Left lobe of liver (tissue), 2 donors: ENCODE results near the gene S1PR4. TPM values are rescaled to one million over a fixed set of nuclear protein-coding genes. Genes with fewer than 3 reads are reported as not detected.
"Not testable (repeated sequence)": the region's sequence is repeated elsewhere in the genome, so short reads cannot be mapped to it uniquely, and the experiment has no call there.

Source experiments
- ATAC-seq: fragments of 200-7000 bp; cut with Tn5 transposase; one replicate; pipeline ENCODE4 v1.9.1; 2020; ENCODE audit warnings: mild to moderate bottlenecking, moderate library complexity
- DNase-seq: peaks from one replicate; pipeline ENCODE4 v3.0.0-alpha.2; 2020; ENCODE audit warnings: low spot score
- total RNA-seq: library from RNA; stranded (reverse); gene quantifications from one replicate; pipeline ENCODE4 v1.2.1, GENCODE V29; 2021
- donor health status: DM: no; HTN: no; CAD: no; lungs with moderate emphysema.
- donor health status: DM: no; HTN: yes; CAD: no.

The S1PR4 gene
- total RNA-seq, 1 donor from 2014 or later, result 0.70 TPM

GRCh38 chr19:3151563-3152418 is 26.8 kb upstream of the S1PR4 start:
- DNase-seq (no peak), ATAC-seq (no peak)

GRCh38 chr19:3152419-3152780 is 26.2 kb upstream of the S1PR4 start:
- DNase-seq (no peak), ATAC-seq (no peak)

GRCh38 chr19:3153286-3154230 is 25.0 kb upstream of the S1PR4 start:
- ATAC-seq, result no peak
- DNase-seq, result no peak

- ATAC-seq, DNase-seq: not testable (repeated sequence)
Measured at GRCh38 chr19:3154447-3154846, 24.1 kb upstream of the S1PR4 start.

GRCh38 chr19:3154957-3155736 is 23.4 kb upstream of the S1PR4 start:
- no peak for DNase-seq
- ATAC-seq, result peak; percentile 54

- ATAC-seq (no peak), DNase-seq (no peak)
Measured at GRCh38 chr19:3157096-3157845, 21.3 kb upstream of the S1PR4 start.

- DNase-seq, result no peak
- ATAC-seq, result no peak
Measured at GRCh38 chr19:3159565-3159964, 19.0 kb upstream of the S1PR4 start.

- DNase-seq, result no peak
- ATAC-seq, result no peak
Measured at GRCh38 chr19:3160219-3160618, 18.4 kb upstream of the S1PR4 start.

GRCh38 chr19:3161453-3161852 is 17.1 kb upstream of the S1PR4 start:
- DNase-seq (no peak), ATAC-seq (no peak)

GRCh38 chr19:3162418-3163229 is 15.9 kb upstream of the S1PR4 start:
- peak; percentile 14 for ATAC-seq
- no peak for DNase-seq

- DNase-seq, result peak; percentile 66
- ATAC-seq, result peak; percentile 97
Measured at GRCh38 chr19:3163230-3163886, 15.2 kb upstream of the S1PR4 start.

GRCh38 chr19:3163943-3164342 is 14.6 kb upstream of the S1PR4 start:
- DNase-seq, result no peak
- no peak for ATAC-seq

GRCh38 chr19:3167533-3168272 is 10.9 kb upstream of the S1PR4 start:
- ATAC-seq, result no peak
- no peak for DNase-seq

GRCh38 chr19:3171894-3172672 is 6.5 kb upstream of the S1PR4 start:
- ATAC-seq (no peak), DNase-seq (no peak)

- DNase-seq, ATAC-seq: not testable (repeated sequence)
Measured at GRCh38 chr19:3172673-3173000, 5.9 kb upstream of the S1PR4 start.

- DNase-seq (no peak), ATAC-seq (no peak)
Measured at GRCh38 chr19:3175781-3176714, 2.5 kb upstream of the S1PR4 start.
